Sciatic nerve (tissue), 2 donors: Measurements from ENCODE around the gene PSMB9. TPM values are rescaled to one million over a fixed set of nuclear protein-coding genes. Genes with fewer than 3 reads are reported as not detected.
"Not testable (repeated sequence)": the region's sequence is repeated elsewhere in the genome, so short reads cannot be mapped to it uniquely, and the experiment has no call there.

ENCODE experiments used
- ATAC-seq: fragments of 200-7000 bp; cut with Tn5 transposase; one replicate; pipeline ENCODE4 v1.9.1; 2020; ENCODE audit warnings: mild to moderate bottlenecking, moderate library complexity
- DNase-seq: peaks from one replicate; pipeline ENCODE4 v3.0.0-alpha.2; 2020; ENCODE audit warnings: low spot score
- intact Hi-C: fragments of 100-400 bp; cut with DNase I; formaldehyde crosslinking; loops from one replicate; pipeline ENCODE4 v1.14.2; 2022
- total RNA-seq: library from RNA; stranded (reverse); fragmentation: NEBNext Ultra II Directional; extraction: Animal tissue kit (Norgen Biotek cat#: 25700); gene quantifications from one replicate; pipeline ENCODE4 v1.2.1, GENCODE V29; 2021
- donor health status: DM: no; HTN: no; CAD: no.
- donor health status: DM: no; HTN: no; CAD: no.

Gene PSMB9
- total RNA-seq, 1 donor from 2014 or later, result 41.1 TPM

GRCh38 chr6:32855467-32856174 lies 1.6 kb downstream of the PSMB9 start:
- no peak for DNase-seq
- intact Hi-C loops, result no loop called here
- no peak for ATAC-seq

GRCh38 chr6:32857156-32857891 lies 3.3 kb downstream of the PSMB9 start:
- no peak for DNase-seq
- no peak for ATAC-seq
- intact Hi-C loops, result no loop called here

- ATAC-seq, result no peak
- intact Hi-C loops, result no loop called here
- DNase-seq, result no peak
These were observed 4.2 kb downstream of the PSMB9 start for GRCh38 chr6:32858194-32858593.

GRCh38 chr6:32860674-32861073 lies 6.7 kb downstream of the PSMB9 start:
- intact Hi-C loops, result no loop called here

GRCh38 chr6:32862725-32863124 lies 8.7 kb downstream of the PSMB9 start:
- DNase-seq (no peak), ATAC-seq (no peak)
- intact Hi-C loops, result no loop called here

More at GRCh38 chr6:32860674-32861073, 6.7 kb downstream of the PSMB9 start:
- ATAC-seq (no peak), DNase-seq (no peak)

- DNase-seq (no peak), ATAC-seq (no peak)
- intact Hi-C loops, result no loop called here
These were observed 11.9 kb downstream of the PSMB9 start for GRCh38 chr6:32865724-32866443.

GRCh38 chr6:32867022-32867477 lies 13.1 kb downstream of the PSMB9 start:
- intact Hi-C loops, result no loop called here
- no peak for ATAC-seq
- no peak for DNase-seq

GRCh38 chr6:32867554-32868256 lies 13.7 kb downstream of the PSMB9 start:
- intact Hi-C loops, result no loop called here
- ATAC-seq, result no peak
- no peak for DNase-seq

- ATAC-seq (peak; percentile 86), DNase-seq (peak; percentile 92)
- intact Hi-C loops, result no loop called here
These were observed 14.3 kb downstream of the PSMB9 start for GRCh38 chr6:32868257-32868788.

- ATAC-seq, DNase-seq, intact Hi-C loops: not testable (repeated sequence)
These were observed 20.0 kb downstream of the PSMB9 start for GRCh38 chr6:32873947-32874346.

- intact Hi-C loops, result no loop called here
- no peak for DNase-seq
- no peak for ATAC-seq
These were observed 22.6 kb downstream of the PSMB9 start for GRCh38 chr6:32876603-32877002.

- no peak for DNase-seq
- intact Hi-C loops, result loop anchor here (5.0 to 10.0 kb wide), 2 partner anchors 55 to 108 kb away; no protein-coding TSS in a partner anchor
These were observed 25.7 kb downstream of the PSMB9 start for GRCh38 chr6:32879691-32880090.

GRCh38 chr6:32880962-32881361 lies 27.0 kb downstream of the PSMB9 start:
- DNase-seq, ATAC-seq: not testable (repeated sequence)
- intact Hi-C loops, result loop anchor here (5.0 to 10.0 kb wide), 2 partner anchors 54 to 106 kb away; no protein-coding TSS in a partner anchor

More at GRCh38 chr6:32879691-32880090, 25.7 kb downstream of the PSMB9 start:
- no peak for ATAC-seq

GRCh38 chr6:32882879-32883250 lies 28.9 kb downstream of the PSMB9 start:
- ATAC-seq (no peak), DNase-seq (no peak)
- intact Hi-C loops, result loop anchor here (5.0 to 10.0 kb wide), 2 partner anchors 52 to 104 kb away; no protein-coding TSS in a partner anchor

GRCh38 chr6:32883789-32884188 lies 29.8 kb downstream of the PSMB9 start:
- intact Hi-C loops, result loop anchor here (5.0 to 10.0 kb wide), 2 partner anchors 51 to 104 kb away; no protein-coding TSS in a partner anchor
- ATAC-seq, result peak; percentile 88
- no peak for DNase-seq

- intact Hi-C loops, result loop anchor here (10.0 kb wide), 1 partner anchor 49 kb away; no protein-coding TSS in a partner anchor
- ATAC-seq, result peak; percentile 70
- DNase-seq, result no peak
These were observed 31.8 kb downstream of the PSMB9 start for GRCh38 chr6:32885698-32886286.

GRCh38 chr6:32886681-32887383 lies 32.8 kb downstream of the PSMB9 start:
- DNase-seq (no peak), ATAC-seq (peak; percentile 53)
- intact Hi-C loops, result loop anchor here (10.0 kb wide), 1 partner anchor 48 kb away; no protein-coding TSS in a partner anchor
